Measurements from ENCODE around the gene SMAD3. TPM values are rescaled to one million over a fixed set of nuclear protein-coding genes. Genes with fewer than 3 reads are reported as not detected.

SMAD3 gene
- total and polyA plus RNA-seq, 2 donors (not counting 1 experiment from before 2014, with no cell fraction given) = 55.9 to 163 TPM

DNA sequence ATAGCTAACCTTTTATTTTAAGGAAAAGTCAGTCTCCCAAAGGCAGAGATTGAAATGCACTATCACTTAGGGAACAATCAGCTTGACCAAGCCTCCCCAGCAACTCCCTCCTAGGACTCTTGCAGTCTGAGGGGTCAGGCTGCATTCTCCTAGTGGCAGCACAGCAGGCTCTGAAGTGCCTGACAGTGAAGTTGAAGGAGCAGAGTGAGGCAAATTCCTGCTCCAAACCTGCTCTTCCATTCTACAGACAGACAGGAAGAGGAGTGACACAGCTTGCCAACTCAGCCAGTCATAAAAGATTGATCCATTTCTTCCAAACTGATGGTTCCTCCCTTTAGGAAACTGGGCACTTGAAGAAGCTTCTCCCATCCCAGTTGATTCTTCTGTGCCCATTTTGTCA, 43.9 kb upstream of the SMAD3 start:
- no peak overlapping the region for H3K4me3 Mint-ChIP-seq

DNA sequence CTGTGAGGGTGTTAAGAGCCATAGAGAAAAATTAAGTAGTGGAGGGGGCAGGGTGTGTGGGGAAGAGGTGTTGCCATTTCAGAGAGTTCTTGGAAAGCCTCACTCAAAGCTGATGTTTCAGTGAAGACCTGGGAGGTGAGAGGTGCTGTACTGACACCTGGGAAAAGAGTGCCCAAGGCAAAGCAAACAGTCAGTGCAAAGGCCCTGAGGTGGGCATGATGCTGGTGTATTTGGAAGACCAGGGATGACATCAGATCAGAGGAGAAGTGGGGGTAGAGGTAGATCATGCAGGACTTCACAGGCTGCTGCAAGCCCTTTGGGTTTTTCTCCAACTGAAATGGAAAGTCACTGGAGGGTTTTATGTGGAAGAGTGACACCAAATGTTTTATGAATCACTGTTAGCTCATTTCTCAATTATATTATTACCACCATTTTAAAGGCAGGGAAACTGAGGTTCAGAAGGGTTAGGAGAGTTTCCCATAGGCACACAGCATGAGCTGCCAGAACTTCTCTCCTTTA, 42.8 kb upstream of the SMAD3 start:
- no peak overlapping the region for H3K9ac ChIP-seq (ENCODE audit: low read length)
- H3K4me2 ChIP-seq (replicated peaks; ENCODE audit: low read depth, low read length, poor library complexity, severe bottlenecking) = no peak overlapping the region
- intact Hi-C loops (cut with micrococcal nuclease) = no loop called here
- H3K36me3 ChIP-seq (replicated peaks in 1 of 2; ENCODE audit: control extremely low read depth in 1 of 2, control insufficient read depth in 1 of 2, extremely low read depth in 1 of 2, insufficient read depth in 2 of 2, low read length in 1 of 2) = no peaks in the 10 kb centered on the region
- H4K20me1 ChIP-seq (ENCODE audit: control insufficient read depth, insufficient read depth, low read length, poor library complexity, severe bottlenecking) = no peaks in the 10 kb centered on the region
- no peak for DNase-seq
- H3K79me2 ChIP-seq (ENCODE audit: control insufficient read depth, insufficient read depth, low read length) = no peaks in the 10 kb centered on the region
- H3K4me1 Mint-ChIP-seq = peaks cover 3% of the 10 kb centered on the region
- H3K27me3 Mint-ChIP-seq = peaks cover 6% of the 10 kb centered on the region
- no peaks in the 10 kb centered on the region for H3K9me3 Mint-ChIP-seq (ENCODE audit: insufficient read depth)
- no peak overlapping the region for H3K27ac ChIP-seq (ENCODE audit: low read length in 2 of 2)
- H3K27ac Mint-ChIP-seq = no peak overlapping the region
- peaks cover 0 to 16% of the 10 kb centered on the region in 2 donors for H3K4me1 ChIP-seq (ENCODE audit: control insufficient read depth in 2 of 2, insufficient read depth in 2 of 2, low read length in 2 of 2)
- H3K4me3 ChIP-seq (ENCODE audit: control extremely low read depth in 1 of 5, extremely low read depth in 1 of 5, insufficient read depth in 1 of 5, low read depth in 2 of 5, low read length in 4 of 5) = no peak overlapping the region
- no peak for TF ChIP-seq EZH2 (IDR thresholded peaks at IDR 0.05; ENCODE audit: borderline replicate concordance, insufficient read depth, low read depth, low read length, poor library complexity, severe bottlenecking)
- TF ChIP-seq, protein P1, sequence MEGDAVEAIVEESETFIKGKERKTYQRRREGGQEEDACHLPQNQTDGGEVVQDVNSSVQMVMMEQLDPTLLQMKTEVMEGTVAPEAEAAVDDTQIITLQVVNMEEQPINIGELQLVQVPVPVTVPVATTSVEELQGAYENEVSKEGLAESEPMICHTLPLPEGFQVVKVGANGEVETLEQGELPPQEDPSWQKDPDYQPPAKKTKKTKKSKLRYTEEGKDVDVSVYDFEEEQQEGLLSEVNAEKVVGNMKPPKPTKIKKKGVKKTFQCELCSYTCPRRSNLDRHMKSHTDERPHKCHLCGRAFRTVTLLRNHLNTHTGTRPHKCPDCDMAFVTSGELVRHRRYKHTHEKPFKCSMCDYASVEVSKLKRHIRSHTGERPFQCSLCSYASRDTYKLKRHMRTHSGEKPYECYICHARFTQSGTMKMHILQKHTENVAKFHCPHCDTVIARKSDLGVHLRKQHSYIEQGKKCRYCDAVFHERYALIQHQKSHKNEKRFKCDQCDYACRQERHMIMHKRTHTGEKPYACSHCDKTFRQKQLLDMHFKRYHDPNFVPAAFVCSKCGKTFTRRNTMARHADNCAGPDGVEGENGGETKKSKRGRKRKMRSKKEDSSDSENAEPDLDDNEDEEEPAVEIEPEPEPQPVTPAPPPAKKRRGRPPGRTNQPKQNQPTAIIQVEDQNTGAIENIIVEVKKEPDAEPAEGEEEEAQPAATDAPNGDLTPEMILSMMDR (IDR thresholded peaks at IDR 0.05) = no peak
- H2AFZ ChIP-seq (ENCODE audit: insufficient read depth, low read depth, low read length, poor library complexity, severe bottlenecking) = no peak overlapping the region
- no peaks in the 10 kb centered on the region for H3K27me3 ChIP-seq (replicated peaks in 1 of 4; ENCODE audit: control extremely low read depth in 1 of 4, control insufficient read depth in 3 of 4, insufficient read depth in 4 of 4, low read length in 3 of 4)
- H3K9me3 ChIP-seq (ENCODE audit: control extremely low read depth in 1 of 3, control insufficient read depth in 2 of 3, insufficient read depth in 1 of 3, low read length in 2 of 3) = no peaks in the 10 kb centered on the region
- no peak for ATAC-seq (ENCODE audit: low read depth)
- H3K4me3 Mint-ChIP-seq = no peak overlapping the region
- ChIA-PET CTCF (interaction anchor here (0.9 kb wide), 1 partner anchor 19 kb away, joined by 3 read pairs; no protein-coding TSS in a partner anchor), POLR2A (no interaction called here)

More for the DNA sequence above, 43.9 kb upstream of the SMAD3 start:
- no peak overlapping the region for H3K27ac Mint-ChIP-seq
- ChIA-PET CTCF (interaction anchor here (0.9 to 1.5 kb wide), 2 partner anchors 60 to 94 kb away, joined by 3 read pairs; no protein-coding TSS in a partner anchor), POLR2A (no interaction called here)
- Histone ChIP-seq H3K27ac (ENCODE audit: low read length in 2 of 2) (no peak overlapping the region), H3K9ac (ENCODE audit: low read length) (no peak overlapping the region), H3K79me2 (ENCODE audit: control insufficient read depth, insufficient read depth, low read length) (no peaks in the 10 kb centered on the region), H3K4me1 (ENCODE audit: control insufficient read depth in 2 of 2, insufficient read depth in 2 of 2, low read length in 2 of 2) (peaks cover 0 to 15% of the 10 kb centered on the region in 2 donors), H4K20me1 (ENCODE audit: control insufficient read depth, insufficient read depth, low read length, poor library complexity, severe bottlenecking) (no peaks in the 10 kb centered on the region), H3K27me3 (replicated peaks in 1 of 4; ENCODE audit: control extremely low read depth in 1 of 4, control insufficient read depth in 3 of 4, insufficient read depth in 4 of 4, low read length in 3 of 4) (no peaks in the 10 kb centered on the region), H2AFZ (ENCODE audit: insufficient read depth, low read depth, low read length, poor library complexity, severe bottlenecking) (no peak overlapping the region), H3K4me2 (replicated peaks; ENCODE audit: low read depth, low read length, poor library complexity, severe bottlenecking) (no peak overlapping the region), H3K9me3 (ENCODE audit: control extremely low read depth in 1 of 3, control insufficient read depth in 2 of 3, insufficient read depth in 1 of 3, low read length in 2 of 3) (no peaks in the 10 kb centered on the region), H3K36me3 (replicated peaks in 1 of 2; ENCODE audit: control extremely low read depth in 1 of 2, control insufficient read depth in 1 of 2, extremely low read depth in 1 of 2, insufficient read depth in 2 of 2, low read length in 1 of 2) (no peaks in the 10 kb centered on the region), H3K4me3 (ENCODE audit: control extremely low read depth in 1 of 5, extremely low read depth in 1 of 5, insufficient read depth in 1 of 5, low read depth in 2 of 5, low read length in 4 of 5) (no peak overlapping the region)
- DNase-seq (no peak), ATAC-seq (ENCODE audit: low read depth) (no peak)
- intact Hi-C loops (cut with micrococcal nuclease) = no loop called here
- H3K9me3 Mint-ChIP-seq (ENCODE audit: insufficient read depth) = no peaks in the 10 kb centered on the region
- no peak for TF ChIP-seq EZH2 (IDR thresholded peaks at IDR 0.05; ENCODE audit: borderline replicate concordance, insufficient read depth, low read depth, low read length, poor library complexity, severe bottlenecking)
- TF ChIP-seq, protein P1 (IDR thresholded peaks at IDR 0.05) = no peak
- H3K27me3 Mint-ChIP-seq = peaks cover 6% of the 10 kb centered on the region
- H3K4me1 Mint-ChIP-seq = peaks cover 6% of the 10 kb centered on the region
